Breast epithelium (tissue), 4 donors: ENCODE data around the gene ZNF544. TPM values are rescaled to one million over a fixed set of nuclear protein-coding genes. Genes with fewer than 3 reads are reported as not detected.
A peak's percentile ranks its signal among the peaks of the same experiment; 100 is the strongest.

Source experiments
- DNase-seq, 2 donors: peaks; one replicate each; pipeline ENCODE4 v3.0.0-alpha.2; 2019; ENCODE audit warnings: low spot score in 2 of 2
- H3K27ac ChIP-seq, 2 donors: fragments of 200-600 bp; sonication (generic) in 1 of 2; one replicate each; pipeline ENCODE4 v1.5.1; 2016 to 2019; ENCODE audit warnings: mild to moderate bottlenecking in 1 of 2
- H3K27me3 ChIP-seq, 2 donors: fragments of 200-600 bp; sonication (generic) in 1 of 2; one replicate each; pipeline versions ENCODE4 v1.5.1 to v1.6.0; 2017 to 2019; ENCODE audit warnings: control low read depth in 1 of 2, mild to moderate bottlenecking in 1 of 2
- H3K36me3 ChIP-seq: fragments of 200-600 bp; one replicate; pipeline ENCODE4 v1.5.1; 2019
- H3K4me1 ChIP-seq, 2 donors: fragments of 200-600 bp; sonication (generic); one replicate each; pipeline ENCODE4 v1.5.1; 2016 to 2019; ENCODE audit warnings: control low read depth in 1 of 2
- H3K4me3 ChIP-seq, 3 donors: fragments of 200-600 bp; sonication (generic); 1 replicate in 2 of 3; 2 replicates in 1 of 3; pipeline ENCODE4 v1.5.1; 2016 to 2019; ENCODE audit warnings: mild to moderate bottlenecking in 3 of 3, moderate library complexity in 2 of 3
- H3K9me3 ChIP-seq, 2 donors: fragments of 200-600 bp; sonication (generic) in 1 of 2; one replicate each; pipeline ENCODE4 v1.5.1; 2016 to 2019; ENCODE audit warnings: control low read depth in 1 of 2
- POLR2A ChIP-seq: fragments of 450-650 bp; IDR thresholded peaks from one replicate; pipeline ENCODE4 v1.6.1; 2016; ENCODE audit warnings: antibody characterized with exemption, mild to moderate bottlenecking, moderate library complexity
- POLR2AphosphoS5 ChIP-seq, 3 donors: sonication (generic); formaldehyde crosslinking; IDR thresholded peaks; one replicate each; pipeline ENCODE4 v1.6.1; 2017; ENCODE audit warnings: antibody characterized with exemption in 3 of 3
- intact Hi-C: fragments of 100-400 bp; cut with DNase I; formaldehyde crosslinking; loops from one replicate; pipeline ENCODE4 v1.15.1; 2023; ENCODE audit warnings: low total_unique reads
- total RNA-seq, 3 donors: library from RNA; depleted of rRNA; stranded (reverse); fragments of >200 nt; gene quantifications; one replicate each; pipeline ENCODE4 v1.1.0, GENCODE V29; 2016
- TF ChIP-seq, protein P1 (sequence below), 3 donors: fragments of 450-650 bp; IDR thresholded peaks; one replicate each; pipeline ENCODE4 v1.5.1; 2016 to 2017; ENCODE audit warnings: antibody characterized with exemption in 3 of 3, mild to moderate bottlenecking in 3 of 3, moderate library complexity in 3 of 3

ZNF544 gene
- total RNA-seq, 3 donors from 2014 or later, result 10.1 to 70.2 (median 36.1) TPM

DNA sequence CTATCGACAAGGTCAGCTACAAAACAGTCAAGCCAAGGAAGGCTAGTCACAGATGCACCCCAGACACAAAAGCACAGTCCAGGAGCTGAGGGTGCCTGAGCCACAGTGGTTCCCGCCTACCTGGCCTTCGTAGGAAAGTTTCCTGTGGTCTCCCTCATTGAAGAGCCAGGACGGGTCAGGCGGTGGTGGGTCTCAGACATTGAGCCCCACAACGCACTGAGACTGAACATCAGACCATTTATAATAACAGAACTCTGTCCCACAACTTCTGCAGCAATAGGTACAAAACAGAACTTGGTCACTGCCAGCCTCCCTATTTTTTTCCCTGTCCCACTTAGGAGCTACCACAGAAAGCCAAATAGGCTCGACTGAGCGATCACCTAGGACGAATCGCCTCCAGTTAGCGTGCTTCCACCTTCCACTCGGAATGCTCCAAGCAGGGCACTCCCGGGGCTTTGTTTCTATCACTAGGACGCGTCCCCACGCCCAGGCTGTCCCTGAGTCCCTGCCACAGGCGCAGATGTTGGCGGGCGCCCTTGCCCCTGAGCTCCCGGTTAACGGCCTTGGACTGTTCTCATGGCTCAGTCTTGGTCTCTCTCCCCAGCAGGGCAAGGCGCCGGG, 640 bp upstream of the ZNF544 start:
- H3K4me3 ChIP-seq, result peak overlapping the region; percentile 59 to 97 (median 73)
- peaks cover 55 to 56% of the 10 kb centered on the region in 2 donors for H3K9me3 ChIP-seq
- peaks cover 10% of the 10 kb centered on the region for H3K36me3 ChIP-seq
- no peak for DNase-seq
- no peak for TF ChIP-seq POLR2A
- no peak for TF ChIP-seq POLR2AphosphoS5 (IDR thresholded peaks at IDR 0.05)
- TF ChIP-seq, protein P1, sequence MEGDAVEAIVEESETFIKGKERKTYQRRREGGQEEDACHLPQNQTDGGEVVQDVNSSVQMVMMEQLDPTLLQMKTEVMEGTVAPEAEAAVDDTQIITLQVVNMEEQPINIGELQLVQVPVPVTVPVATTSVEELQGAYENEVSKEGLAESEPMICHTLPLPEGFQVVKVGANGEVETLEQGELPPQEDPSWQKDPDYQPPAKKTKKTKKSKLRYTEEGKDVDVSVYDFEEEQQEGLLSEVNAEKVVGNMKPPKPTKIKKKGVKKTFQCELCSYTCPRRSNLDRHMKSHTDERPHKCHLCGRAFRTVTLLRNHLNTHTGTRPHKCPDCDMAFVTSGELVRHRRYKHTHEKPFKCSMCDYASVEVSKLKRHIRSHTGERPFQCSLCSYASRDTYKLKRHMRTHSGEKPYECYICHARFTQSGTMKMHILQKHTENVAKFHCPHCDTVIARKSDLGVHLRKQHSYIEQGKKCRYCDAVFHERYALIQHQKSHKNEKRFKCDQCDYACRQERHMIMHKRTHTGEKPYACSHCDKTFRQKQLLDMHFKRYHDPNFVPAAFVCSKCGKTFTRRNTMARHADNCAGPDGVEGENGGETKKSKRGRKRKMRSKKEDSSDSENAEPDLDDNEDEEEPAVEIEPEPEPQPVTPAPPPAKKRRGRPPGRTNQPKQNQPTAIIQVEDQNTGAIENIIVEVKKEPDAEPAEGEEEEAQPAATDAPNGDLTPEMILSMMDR (IDR thresholded peaks at IDR 0.05), result no peak
- H3K27me3 ChIP-seq, result no peaks in the 10 kb centered on the region
- intact Hi-C loops, result no loop called here
- H3K4me1 ChIP-seq, result peaks cover 0 to 4% of the 10 kb centered on the region in 2 donors
- peak overlapping the region; percentile 78 to 87 for H3K27ac ChIP-seq

DNA sequence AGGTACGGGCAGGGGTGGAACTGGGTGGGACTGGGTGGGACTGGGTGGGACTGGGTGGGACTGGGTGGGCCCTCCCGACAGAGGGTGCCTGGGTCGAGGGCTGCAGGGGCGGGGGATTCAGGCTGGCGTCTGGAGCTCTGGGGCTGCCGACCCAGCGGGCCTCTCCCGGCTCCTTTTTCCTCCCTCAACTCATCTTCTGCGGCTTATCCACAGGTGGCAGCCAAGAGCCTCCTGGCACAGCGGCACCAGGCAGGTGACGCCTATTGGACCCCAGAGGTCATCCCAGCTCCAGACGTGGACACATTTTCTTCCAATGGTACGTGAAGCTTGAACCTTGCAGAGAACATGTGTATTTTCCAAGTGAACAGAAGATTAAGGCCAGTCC, 533 bp downstream of the ZNF544 start:
- H3K9me3 ChIP-seq, result peaks cover 57 to 60% of the 10 kb centered on the region in 2 donors
- peaks cover 14% of the 10 kb centered on the region for H3K36me3 ChIP-seq

DNA sequence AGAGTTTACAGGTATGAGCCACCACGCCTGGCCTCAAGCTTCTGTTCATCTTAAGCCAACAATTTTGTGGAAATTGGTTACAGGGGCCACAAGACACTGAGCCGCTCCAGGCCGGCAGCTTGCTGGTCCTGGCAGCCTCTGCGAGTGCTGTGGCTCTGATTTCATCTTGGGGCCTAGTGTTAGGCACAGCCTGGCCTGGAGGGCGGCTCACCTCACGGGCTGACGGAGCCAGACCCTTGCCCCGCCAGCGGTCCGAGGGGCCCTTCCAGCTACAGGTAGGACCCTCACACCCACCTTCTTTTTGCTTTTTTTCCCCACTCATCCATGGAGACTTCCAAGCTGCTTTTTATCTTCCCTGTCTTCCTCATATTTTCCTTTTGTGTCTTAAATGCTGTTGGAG, 8.6 kb downstream of the ZNF544 start:
- H3K27me3 ChIP-seq, result no peaks in the 10 kb centered on the region
- intact Hi-C loops, result no loop called here
- peaks cover 94 to 96% of the 10 kb centered on the region in 2 donors for H3K9me3 ChIP-seq
- TF ChIP-seq POLR2AphosphoS5 (IDR thresholded peaks at IDR 0.05) (no peak), POLR2A (no peak)
- TF ChIP-seq, protein P1 (IDR thresholded peaks at IDR 0.05), result no peak
- H3K36me3 ChIP-seq, result peaks cover 28% of the 10 kb centered on the region
- H3K4me3 ChIP-seq, result peak overlapping the region in 1 of 3 donors; percentile 11
- H3K4me1 ChIP-seq, result no peaks in the 10 kb centered on the region
- no peak overlapping the region for H3K27ac ChIP-seq
- no peak for DNase-seq

More for the DNA sequence above, 533 bp downstream of the ZNF544 start:
- intact Hi-C loops, result no loop called here
- no peak for DNase-seq
- Histone ChIP-seq H3K4me3 (peak overlapping the region; percentile 59 to 97 (median 73)), H3K27me3 (no peaks in the 10 kb centered on the region), H3K4me1 (peaks cover 0 to 4% of the 10 kb centered on the region in 2 donors), H3K27ac (peak overlapping the region; percentile 78 to 87)
- TF ChIP-seq, protein P1 (IDR thresholded peaks at IDR 0.05), result no peak

DNA sequence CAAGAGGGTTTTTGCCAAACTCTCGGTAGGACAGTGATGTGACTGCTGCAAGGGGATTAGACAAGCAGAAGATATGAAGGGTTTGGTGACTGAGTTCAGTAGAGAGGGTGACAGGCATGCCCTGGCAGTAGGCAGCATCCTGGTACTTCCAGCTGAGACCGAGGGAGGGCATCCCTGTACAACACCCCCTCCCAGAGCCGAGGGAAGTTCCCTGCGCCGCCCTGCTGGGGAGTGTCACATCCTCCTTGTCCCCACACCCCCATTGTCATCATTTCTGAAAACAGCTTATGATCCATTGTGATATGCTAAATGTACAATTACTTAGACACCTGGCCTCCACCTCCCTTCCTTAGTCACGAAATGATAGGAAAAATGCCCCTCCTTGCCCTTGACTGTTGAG, 14.6 kb downstream of the ZNF544 start:
- DNase-seq, result no peak
- H3K27me3 ChIP-seq, result no peaks in the 10 kb centered on the region
- H3K4me3 ChIP-seq, result peak overlapping the region in 1 of 3 donors; percentile 18
- intact Hi-C loops, result no loop called here
- H3K4me1 ChIP-seq, result no peaks in the 10 kb centered on the region
- no peak overlapping the region for H3K27ac ChIP-seq
- peaks cover 98 to 100% of the 10 kb centered on the region in 2 donors for H3K9me3 ChIP-seq
- H3K36me3 ChIP-seq, result peaks cover 38% of the 10 kb centered on the region
- no peak for TF ChIP-seq POLR2AphosphoS5 (IDR thresholded peaks at IDR 0.05)
- TF ChIP-seq POLR2A, result no peak
- TF ChIP-seq, protein P1 (IDR thresholded peaks at IDR 0.05), result no peak

DNA sequence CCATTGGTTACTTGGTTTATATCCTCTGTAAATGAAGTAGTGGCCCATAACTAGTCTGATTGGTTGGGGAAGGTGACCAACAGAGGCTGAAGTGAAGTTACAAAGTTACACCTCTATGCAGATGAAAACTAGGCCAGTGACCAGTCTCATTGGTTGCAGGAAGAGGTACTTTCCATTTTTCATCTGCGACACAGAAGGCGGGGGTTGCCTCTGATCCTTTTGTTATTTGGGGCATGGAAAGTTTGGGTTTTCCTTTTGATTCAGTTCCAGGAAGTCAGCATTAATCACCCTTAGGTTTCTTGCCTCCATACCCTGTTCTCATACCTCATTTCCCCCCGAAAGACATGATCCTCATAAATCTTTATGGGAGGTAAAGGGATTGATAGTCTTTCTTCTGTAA, 20.2 kb downstream of the ZNF544 start:
- intact Hi-C loops, result no loop called here
- TF ChIP-seq POLR2AphosphoS5 (IDR thresholded peaks at IDR 0.05) (no peak), POLR2A (no peak)
- TF ChIP-seq, protein P1 (IDR thresholded peaks at IDR 0.05), result no peak
- H3K36me3 ChIP-seq, result peaks cover 56% of the 10 kb centered on the region
- no peaks in the 10 kb centered on the region for H3K27me3 ChIP-seq
- peaks cover 100% of the 10 kb centered on the region in 2 donors for H3K9me3 ChIP-seq
- H3K4me1 ChIP-seq, result no peaks in the 10 kb centered on the region
- H3K4me3 ChIP-seq, result no peak overlapping the region
- no peak overlapping the region for H3K27ac ChIP-seq
- DNase-seq, result no peak
